Mucosa of descending colon (tissue), 3 donors: ENCODE data around the gene RPL9. TPM values are rescaled to one million over a fixed set of nuclear protein-coding genes. Genes with fewer than 3 reads are reported as not detected.
"Not testable (repeated sequence)": the region's sequence is repeated elsewhere in the genome, so short reads cannot be mapped to it uniquely, and the experiment has no call there.

ENCODE experiments used
- ATAC-seq: fragments of 200-7000 bp; cut with Tn5 transposase; one replicate; pipeline ENCODE4 v1.9.1; 2020; ENCODE audit warnings: mild to moderate bottlenecking, moderate library complexity
- DNase-seq, 3 donors: peaks; one replicate each; pipeline ENCODE4 v3.0.0-alpha.2; 2020
- H3K36me3 ChIP-seq: fragments of 200-600 bp; one replicate; pipeline ENCODE4 v1.8.0; 2021; ENCODE audit warnings: low read depth, mild to moderate bottlenecking
- H3K4me1 ChIP-seq: fragments of 200-600 bp; one replicate; pipeline ENCODE4 v1.8.0; 2021; ENCODE audit warnings: low read depth, mild to moderate bottlenecking
- H3K4me3 ChIP-seq: fragments of 200-600 bp; one replicate; pipeline ENCODE4 v1.8.0; 2021; ENCODE audit warnings: mild to moderate bottlenecking
- H3K9me3 ChIP-seq: fragments of 200-600 bp; one replicate; pipeline ENCODE4 v1.8.0; 2021; ENCODE audit warnings: mild to moderate bottlenecking
- intact Hi-C, 2 donors: fragments of 100-400 bp; cut with DNase I in 1 of 2; cut with micrococcal nuclease in 1 of 2; formaldehyde crosslinking; loops; one replicate each; pipeline versions ENCODE4 v1.11.0 to v1.11.1; 2022; cut with DNase I, micrococcal nuclease
- long read RNA-seq, 2 donors: library from polyadenylated mRNA; unstranded; transcript quantifications; one replicate each; pipeline ENCODE4 v2.0.0, GENCODE V29; 2019 to 2021
- total RNA-seq, 3 donors: library from RNA; stranded (reverse); fragmentation: NEBNext Ultra II Directional in 2 of 3; extraction: Animal tissue kit (Norgen Biotek cat#: 25700) in 2 of 3; gene quantifications; one replicate each; pipeline versions ENCODE4 v1.2.1 to v1.2.4, GENCODE V29; 2021 to 2023
- TF ChIP-seq, protein P1 (sequence below): fragments of 200-600 bp; IDR thresholded peaks from one replicate; pipeline ENCODE4 v1.8.0; 2022; ENCODE audit warnings: antibody characterized with exemption, mild to moderate bottlenecking
- donor health status: DM: no; HTN: no; CAD: no; lungs with moderate emphysema.
- donor health status: DM: no; HTN: no; CAD: no.
- donor health status: DM: no; HTN: yes; CAD: no.

RPL9 gene
- total RNA-seq, result 1,000 to 10,000 TPM in 2 of 3 donors, 100 to 1,000 TPM in 1; 771 to 1,260 (median 1,019) TPM
- long read RNA-seq, donor 1, transcript RPL9-214 (8 exons, 2,354 nt), result major isoform, 55 of 82 reads
- long read RNA-seq, donor 1, transcript RPL9-203 (7 exons, 1,127 nt), result minor isoform, 6 of 82 reads
- long read RNA-seq, donor 1, partial matches to known transcripts, result 1 of 82 reads
- long read RNA-seq, donor 1, other reads (novel, unspliced or antisense), result 19 of 82 reads
- long read RNA-seq, donor 2, transcript RPL9-203 (7 exons, 1,127 nt), result minor isoform, 9 of 163 reads
- long read RNA-seq, donor 2, transcript RPL9-214 (8 exons, 2,354 nt), result major isoform, 134 of 163 reads
- long read RNA-seq, donor 2, partial matches to known transcripts, result 2 of 163 reads
- long read RNA-seq, donor 2, other reads (novel, unspliced or antisense), result 15 of 163 reads

DNA sequence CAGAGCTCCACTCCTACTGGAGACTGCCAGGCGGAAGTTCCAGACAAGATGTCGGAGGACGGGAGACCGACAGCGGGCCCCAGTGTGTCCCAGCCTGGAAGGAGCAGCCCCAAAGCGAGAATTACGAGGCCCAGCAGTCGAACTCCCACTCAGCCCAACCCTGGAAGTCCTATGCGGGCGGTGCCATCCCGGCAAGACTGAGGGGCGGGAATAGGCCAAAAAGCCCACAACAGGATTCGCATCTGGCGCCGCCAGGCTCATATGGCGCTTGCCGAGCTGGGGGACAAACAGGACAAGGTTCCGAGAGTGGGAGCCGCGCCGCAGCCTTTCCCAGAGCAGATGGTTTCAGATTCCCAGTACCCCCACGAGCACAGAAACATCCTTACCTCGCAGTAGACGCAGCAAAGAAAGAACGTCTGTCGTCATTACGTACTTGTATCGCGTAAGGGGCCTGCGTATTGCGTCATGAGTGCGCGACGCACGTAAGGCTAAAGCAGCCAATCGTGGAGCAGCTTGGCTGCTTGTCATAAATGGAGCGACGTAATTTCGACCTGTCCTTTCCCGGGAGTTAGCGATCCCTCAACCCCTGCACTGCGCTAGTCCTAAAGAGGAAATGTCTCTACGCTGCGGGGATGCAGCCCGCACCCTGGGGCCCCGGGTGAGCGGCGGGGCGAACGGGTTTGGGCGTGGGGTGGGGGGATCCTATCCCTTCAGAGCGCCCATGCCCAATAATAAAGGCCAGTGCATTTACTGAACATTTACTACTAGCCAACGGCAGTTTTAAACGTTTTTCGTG, at the start of gene RPL9, which contains the start of gene LIAS:
Gene RPL9 (minus strand): TSS at position 418 of the 796 bp plus-strand sequence. CDS start 483 bp downstream, outside the sequence.
Gene LIAS (plus strand): TSS at position 552 of the 796 bp plus-strand sequence. CDS start 62 bp downstream, at position 614.
- H3K36me3 ChIP-seq, result peaks cover 8% of the 10 kb centered on the region

DNA sequence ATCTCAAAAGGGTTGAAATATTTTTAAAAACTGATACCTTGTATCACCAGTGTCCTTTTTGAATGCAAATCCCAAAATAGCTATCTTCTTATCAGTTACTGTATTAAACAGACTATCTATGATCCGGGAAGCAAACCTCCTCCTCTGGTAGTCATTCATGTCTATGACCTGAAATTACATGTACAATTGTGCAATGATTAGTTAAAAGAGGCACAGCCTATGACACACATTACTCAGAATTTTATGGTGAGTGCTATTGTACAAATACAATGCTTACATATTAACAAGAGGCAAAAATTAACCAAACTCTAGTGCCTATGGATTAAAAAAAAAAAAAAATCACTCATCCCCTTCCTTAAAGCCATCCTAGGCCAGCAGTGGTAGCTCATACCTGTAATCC, 46.9 kb upstream of the RPL9 start:
- Histone ChIP-seq H3K36me3 (no peaks in the 10 kb centered on the region), H3K4me3 (no peak overlapping the region), H3K4me1 (peaks cover 7% of the 10 kb centered on the region), H3K9me3 (no peaks in the 10 kb centered on the region)
- ATAC-seq (peak; percentile 96), DNase-seq (no peak)
- intact Hi-C loops, result no loop called here
- TF ChIP-seq, protein P1, sequence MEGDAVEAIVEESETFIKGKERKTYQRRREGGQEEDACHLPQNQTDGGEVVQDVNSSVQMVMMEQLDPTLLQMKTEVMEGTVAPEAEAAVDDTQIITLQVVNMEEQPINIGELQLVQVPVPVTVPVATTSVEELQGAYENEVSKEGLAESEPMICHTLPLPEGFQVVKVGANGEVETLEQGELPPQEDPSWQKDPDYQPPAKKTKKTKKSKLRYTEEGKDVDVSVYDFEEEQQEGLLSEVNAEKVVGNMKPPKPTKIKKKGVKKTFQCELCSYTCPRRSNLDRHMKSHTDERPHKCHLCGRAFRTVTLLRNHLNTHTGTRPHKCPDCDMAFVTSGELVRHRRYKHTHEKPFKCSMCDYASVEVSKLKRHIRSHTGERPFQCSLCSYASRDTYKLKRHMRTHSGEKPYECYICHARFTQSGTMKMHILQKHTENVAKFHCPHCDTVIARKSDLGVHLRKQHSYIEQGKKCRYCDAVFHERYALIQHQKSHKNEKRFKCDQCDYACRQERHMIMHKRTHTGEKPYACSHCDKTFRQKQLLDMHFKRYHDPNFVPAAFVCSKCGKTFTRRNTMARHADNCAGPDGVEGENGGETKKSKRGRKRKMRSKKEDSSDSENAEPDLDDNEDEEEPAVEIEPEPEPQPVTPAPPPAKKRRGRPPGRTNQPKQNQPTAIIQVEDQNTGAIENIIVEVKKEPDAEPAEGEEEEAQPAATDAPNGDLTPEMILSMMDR, result no peak

More for the DNA sequence above, at the start of gene RPL9, which contains the start of gene LIAS:
- intact Hi-C loops, result no loop called here
- ATAC-seq (peak; percentile 95), DNase-seq (peak; percentile 96 to 98 (median 97))
- H3K4me1 ChIP-seq, result peaks cover 25% of the 10 kb centered on the region
- no peaks in the 10 kb centered on the region for H3K9me3 ChIP-seq
- TF ChIP-seq, protein P1, result peak; percentile 5
- H3K4me3 ChIP-seq, result peak within 1 kb of the TSS; percentile 90

DNA sequence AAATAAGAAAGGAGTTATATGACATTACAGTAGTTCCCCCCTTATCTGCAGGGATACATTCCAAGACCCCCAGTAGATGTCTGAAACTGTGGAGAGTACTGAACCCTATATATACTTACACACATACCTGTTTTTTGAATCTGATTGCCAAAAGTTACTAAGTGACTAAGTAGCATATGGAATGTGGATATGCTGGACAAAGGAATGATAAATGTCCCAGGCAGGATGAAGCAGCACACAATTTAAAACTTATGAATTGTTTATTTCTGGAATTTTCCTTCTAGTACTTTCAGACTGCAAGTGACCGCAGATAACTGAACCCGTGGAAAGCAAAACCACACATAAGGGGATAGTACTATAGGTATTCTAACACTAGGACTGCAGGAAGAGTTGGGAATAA, 45.8 kb upstream of the RPL9 start:
- intact Hi-C loops, result no loop called here
- peaks cover 7% of the 10 kb centered on the region for H3K4me1 ChIP-seq
- no peak overlapping the region for H3K4me3 ChIP-seq
- no peaks in the 10 kb centered on the region for H3K9me3 ChIP-seq
- no peaks in the 10 kb centered on the region for H3K36me3 ChIP-seq
- ATAC-seq (no peak), DNase-seq (no peak)
- TF ChIP-seq, protein P1, result no peak

DNA sequence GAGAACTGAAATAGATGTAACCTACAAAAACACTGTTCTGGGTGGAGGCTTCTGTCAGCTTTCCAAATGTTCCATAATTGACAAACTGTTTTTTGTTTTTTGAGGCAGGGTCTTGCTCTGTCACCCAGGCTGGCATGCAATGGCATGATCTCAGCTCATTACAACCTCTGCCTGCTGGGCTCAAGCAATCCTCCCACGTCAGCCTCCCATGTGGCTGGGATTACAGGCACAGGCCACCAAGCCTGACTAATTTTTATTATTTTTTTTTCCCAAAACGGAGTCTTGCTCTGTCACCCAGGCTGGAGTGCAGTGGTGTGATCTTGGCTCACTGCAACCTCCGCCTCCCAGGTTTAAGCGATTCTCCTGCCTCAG, 43.9 kb upstream of the RPL9 start:
- H3K4me3 ChIP-seq, DNase-seq, H3K36me3 ChIP-seq, ATAC-seq, H3K4me1 ChIP-seq, intact Hi-C loops, H3K9me3 ChIP-seq: not testable (repeated sequence)

DNA sequence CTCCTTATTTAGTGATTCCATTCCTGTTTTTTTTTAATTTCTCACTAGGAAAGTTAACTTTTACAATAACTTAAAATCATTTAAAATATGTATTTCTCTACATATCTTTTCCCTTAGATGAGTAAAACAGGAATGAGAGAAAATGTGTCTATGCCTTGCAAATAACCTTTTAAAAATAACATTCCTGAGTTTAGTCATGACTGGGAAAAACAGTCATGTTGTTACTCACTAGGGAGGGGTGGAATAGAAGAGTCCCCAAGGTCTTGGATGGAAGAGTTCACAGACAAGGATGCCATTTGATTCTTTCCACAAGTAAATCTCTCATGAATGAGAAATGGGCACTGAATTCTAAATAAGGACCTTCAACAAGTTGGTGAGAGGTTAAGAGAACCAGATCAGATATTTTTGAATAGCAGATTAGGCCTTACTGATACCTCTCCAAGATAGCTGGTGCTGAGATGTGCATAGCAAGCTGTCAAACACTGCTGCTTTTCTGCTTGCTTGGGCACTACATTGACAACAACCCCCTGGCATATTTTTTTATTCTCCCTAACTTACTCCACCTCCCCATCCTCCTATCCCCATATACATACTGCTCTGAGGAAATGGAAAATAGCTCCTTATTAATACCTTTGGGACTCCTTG, 43.4 kb upstream of the RPL9 start:
- DNase-seq (no peak), ATAC-seq (no peak)
- TF ChIP-seq, protein P1, result no peak
- no peak overlapping the region for H3K4me3 ChIP-seq
- no peaks in the 10 kb centered on the region for H3K36me3 ChIP-seq
- H3K9me3 ChIP-seq, result no peaks in the 10 kb centered on the region
- H3K4me1 ChIP-seq, result peaks cover 7% of the 10 kb centered on the region
- intact Hi-C loops, result no loop called here
